Activated gamma-delta T cell (primary cell): ENCODE data around the gene PIWIL4.
"Not testable (repeated sequence)": the region's sequence is repeated elsewhere in the genome, so short reads cannot be mapped to it uniquely, and the experiment has no call there.

Experiments
- DNase-seq: peaks from one replicate; lab custom pipeline; 2025; lab: John Stamatoyannopoulos, UW

The PIWIL4 gene

DNA sequence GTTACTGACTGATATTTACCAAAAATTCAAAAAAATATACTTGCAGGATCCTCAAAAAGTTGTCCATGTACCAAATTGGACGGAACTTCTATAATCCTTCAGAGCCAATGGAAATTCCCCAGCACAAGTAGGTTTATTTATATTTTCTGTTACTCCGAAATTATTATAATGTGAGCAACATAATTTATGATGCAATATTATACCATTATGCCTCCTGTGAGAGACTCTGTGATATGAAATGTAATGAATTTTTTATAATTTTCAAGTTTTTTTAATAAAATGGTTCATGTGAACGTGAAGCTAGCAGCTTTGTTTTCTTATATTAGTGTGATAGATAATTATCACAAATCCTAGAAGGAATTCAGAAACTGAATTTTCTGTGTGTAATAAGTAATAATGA lies 18.2 kb downstream of the PIWIL4 start:
- DNase-seq: no peak

GRCh38 chr11:94586546-94586945 lies 19.4 kb downstream of the PIWIL4 start:
- no peak for DNase-seq

DNA sequence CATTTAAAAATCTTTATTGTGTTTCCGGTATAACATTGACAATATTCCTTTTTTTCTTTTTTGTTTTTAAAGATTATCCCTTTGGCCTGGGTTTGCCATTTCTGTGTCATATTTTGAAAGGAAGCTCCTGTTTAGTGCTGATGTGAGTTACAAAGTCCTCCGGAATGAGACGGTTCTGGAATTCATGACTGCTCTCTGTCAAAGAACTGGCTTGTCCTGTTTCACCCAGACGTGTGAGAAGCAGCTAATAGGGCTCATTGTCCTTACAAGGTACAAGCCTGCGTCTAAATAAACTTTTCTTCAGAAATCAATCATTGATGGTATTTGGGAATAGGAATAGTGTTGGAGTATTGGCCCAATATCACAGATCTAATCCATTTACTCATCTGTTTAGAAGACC lies 19.8 kb downstream of the PIWIL4 start:
- DNase-seq: no peak

GRCh38 chr11:94588366-94588942 lies 21.3 kb downstream of the PIWIL4 start:
- DNase-seq: no peak

- no peak for DNase-seq
These were observed 23.3 kb downstream of the PIWIL4 start for GRCh38 chr11:94590352-94591041.

- no peak for DNase-seq
These were observed 25.9 kb downstream of the PIWIL4 start for GRCh38 chr11:94593030-94593429.

- DNase-seq: no peak
These were observed 27.9 kb downstream of the PIWIL4 start for GRCh38 chr11:94595076-94595475.

DNA sequence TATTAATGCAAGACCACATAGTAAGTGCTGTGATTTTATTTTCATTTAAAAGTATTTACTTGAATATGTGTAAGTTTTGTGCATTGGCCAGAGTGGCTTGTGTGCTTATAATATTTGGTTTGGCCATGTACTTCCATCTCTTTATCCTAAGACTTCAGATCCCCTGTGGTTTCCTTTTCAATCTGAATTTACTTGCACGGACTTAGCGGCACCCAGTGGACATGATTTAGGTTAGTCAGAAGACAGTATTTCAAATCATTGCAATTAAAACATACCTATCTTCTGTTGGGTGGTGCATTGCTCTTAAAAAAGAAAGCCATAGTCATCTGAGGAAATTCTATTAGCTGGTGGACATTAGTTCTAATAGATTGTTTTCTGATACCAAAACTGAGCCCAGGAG lies 30.7 kb downstream of the PIWIL4 start:
- no peak for DNase-seq

DNA sequence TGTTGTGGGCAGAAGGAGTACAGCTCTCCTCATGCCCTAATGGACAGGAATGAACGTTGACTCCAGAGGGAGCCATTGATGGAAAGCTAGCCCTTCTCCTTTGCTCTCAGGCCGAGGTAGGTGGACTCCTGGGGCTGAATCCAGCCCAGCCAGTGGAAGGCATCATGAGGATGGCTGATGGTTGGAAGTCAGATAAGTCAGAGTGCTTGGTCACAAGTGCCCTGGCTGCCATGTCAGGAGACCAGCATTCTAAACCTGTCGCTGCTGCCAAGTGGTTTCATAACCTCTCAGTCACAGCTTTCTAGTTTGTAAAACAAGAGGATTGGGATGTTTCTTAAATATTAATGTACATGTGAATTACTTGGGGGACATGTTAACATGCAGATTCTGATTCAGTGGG lies 32.3 kb downstream of the PIWIL4 start:
- no peak for DNase-seq

DNA sequence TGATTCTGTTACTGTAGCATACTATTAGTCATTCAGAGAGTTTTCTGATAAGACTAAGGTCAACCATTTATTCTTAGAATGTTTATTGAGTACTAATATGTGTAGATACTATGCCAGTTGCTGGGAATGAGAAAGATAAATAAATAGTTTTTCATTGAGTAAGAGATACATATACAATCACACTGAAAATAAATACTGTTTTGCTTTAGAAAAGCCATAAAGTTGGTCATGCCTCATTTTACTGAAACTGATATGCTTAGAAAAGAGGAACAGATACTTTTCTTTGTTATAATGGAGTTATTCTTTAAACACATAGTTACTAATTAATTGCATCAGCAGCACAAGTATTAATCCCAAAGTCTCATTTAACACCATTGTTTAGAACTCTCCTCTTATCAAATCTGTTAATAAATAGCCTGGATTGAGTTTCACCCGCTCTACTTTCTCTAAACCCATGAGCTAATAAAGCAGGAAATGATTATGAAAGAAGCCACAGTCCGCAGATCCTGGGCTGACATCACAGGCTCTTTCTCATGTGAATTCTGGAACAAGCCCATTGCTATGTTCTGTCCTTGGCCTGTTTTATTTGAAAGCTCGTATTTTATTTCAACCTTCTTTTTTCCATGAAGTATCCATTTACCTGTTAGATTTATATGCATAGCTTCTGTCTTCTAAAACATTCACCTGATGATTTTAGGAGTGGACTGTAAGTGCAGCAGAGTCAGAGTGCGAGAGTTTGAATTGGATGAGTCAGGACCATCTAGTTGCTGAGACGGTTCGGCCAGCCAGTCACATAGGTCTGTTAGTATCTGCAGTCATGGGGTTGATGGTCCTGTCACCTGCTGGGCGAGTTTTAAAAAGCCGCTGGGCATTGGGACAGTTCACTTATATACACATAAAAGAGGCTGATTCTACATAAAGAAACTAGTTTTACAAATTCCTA lies 35.5 kb downstream of the PIWIL4 start:
- DNase-seq: no peak

- DNase-seq: no peak
These were observed 36.4 kb downstream of the PIWIL4 start for GRCh38 chr11:94603587-94603986.

GRCh38 chr11:94604482-94604881 lies 37.3 kb downstream of the PIWIL4 start:
- DNase-seq: no peak

DNA sequence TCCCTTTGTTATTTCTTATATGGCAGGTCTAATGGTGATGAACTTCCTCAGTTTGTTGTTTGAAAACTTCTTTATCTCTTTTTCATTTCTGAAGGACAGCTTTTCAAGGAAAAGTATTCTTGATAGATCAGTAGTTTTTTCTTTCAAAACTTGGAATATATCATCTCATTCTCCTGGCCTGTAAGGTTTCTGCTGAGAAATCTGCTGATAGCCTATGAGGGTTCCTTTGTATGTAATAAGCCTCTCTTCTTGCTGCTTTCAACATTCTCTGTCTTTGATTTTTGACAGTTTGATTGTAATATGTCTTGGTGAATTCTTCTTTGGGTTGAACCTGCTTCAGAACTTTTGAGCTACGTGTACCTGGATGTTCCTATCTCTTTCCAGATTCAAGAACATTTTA lies 46.0 kb downstream of the PIWIL4 start:
- no peak for DNase-seq

GRCh38 chr11:94623120-94623735 lies 56.1 kb downstream of the PIWIL4 start:
- DNase-seq: no peak

- DNase-seq: not testable (repeated sequence)
These were observed 58.3 kb downstream of the PIWIL4 start for GRCh38 chr11:94625422-94625821.

DNA sequence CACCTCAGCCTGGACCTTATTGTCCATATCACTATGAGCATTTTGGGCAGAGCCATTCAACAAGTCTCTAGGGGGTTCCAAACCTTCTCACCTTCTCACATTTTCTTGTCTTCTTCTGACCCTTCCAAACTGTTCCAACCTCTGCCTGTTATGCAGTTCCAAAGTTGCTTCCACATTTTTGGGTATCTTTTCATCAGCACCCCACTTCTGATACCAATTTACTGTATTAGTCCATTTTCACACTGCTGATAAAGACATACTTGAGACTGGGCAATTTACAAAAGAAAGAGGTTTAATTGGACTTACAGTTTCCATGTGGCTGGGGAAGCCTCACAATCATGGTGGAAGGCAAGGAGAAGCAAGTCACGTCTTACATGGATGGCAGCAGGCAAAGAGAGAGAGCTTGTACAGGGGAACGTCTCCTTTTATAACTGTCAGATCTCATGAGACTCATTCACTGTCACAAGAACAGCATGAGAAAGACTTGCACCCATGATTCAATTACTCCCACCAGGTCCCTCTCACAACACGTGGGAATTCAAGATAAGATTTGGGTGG lies 59.9 kb downstream of the PIWIL4 start:
- not testable (repeated sequence) for DNase-seq

DNA sequence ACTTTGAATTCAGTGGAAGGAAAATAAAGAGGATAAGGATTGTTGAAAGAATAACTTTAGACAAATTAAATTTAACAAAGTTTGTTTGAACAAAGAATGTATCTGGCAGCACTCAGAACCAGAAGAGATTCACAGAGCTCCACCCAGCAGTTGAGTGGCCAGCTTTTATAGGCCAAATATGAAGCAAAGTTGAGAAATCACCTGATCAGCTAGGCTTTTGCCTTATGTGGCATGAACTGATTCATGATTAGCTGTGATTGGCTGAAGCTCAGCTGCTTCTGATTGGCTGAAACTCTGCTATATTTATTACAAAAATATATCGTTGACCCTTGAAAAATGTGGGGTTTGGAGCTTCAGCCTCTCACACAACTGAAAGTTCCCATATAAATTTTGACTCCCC lies 62.6 kb downstream of the PIWIL4 start:
- DNase-seq: no peak

GRCh38 chr11:94630221-94630620 lies 63.1 kb downstream of the PIWIL4 start:
- DNase-seq: no peak

DNA sequence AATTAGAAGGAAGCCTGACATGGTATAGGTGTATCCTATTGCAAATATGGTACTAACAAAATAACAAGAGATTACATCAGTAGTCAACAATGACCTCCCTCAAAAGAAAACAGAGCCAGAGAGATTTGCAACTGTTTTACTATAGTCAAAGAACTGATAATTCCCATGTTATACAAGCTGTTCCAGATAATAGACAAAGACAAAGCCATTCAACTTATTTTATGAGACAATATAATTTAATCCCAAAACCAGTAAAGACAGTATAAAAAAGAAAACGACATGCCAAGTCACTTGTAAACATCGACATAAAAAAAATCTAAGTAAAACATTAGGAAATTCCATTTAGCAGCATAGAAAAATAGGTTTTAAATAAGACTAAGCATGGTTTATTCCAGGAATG lies 65.2 kb downstream of the PIWIL4 start:
- DNase-seq: no peak

GRCh38 chr11:94635072-94635471 lies 67.9 kb downstream of the PIWIL4 start:
- DNase-seq: no peak

GRCh38 chr11:94636388-94636949 lies 69.3 kb downstream of the PIWIL4 start:
- no peak for DNase-seq
